Frontal cortex (tissue), 4 donors: Measurements from ENCODE around the gene HRH1. TPM values are rescaled to one million over a fixed set of nuclear protein-coding genes. Genes with fewer than 3 reads are reported as not detected.
"Not testable (repeated sequence)": the region's sequence is repeated elsewhere in the genome, so short reads cannot be mapped to it uniquely, and the experiment has no call there.

Source experiments
- DNase-seq, 2 donors: peaks; one replicate each; pipeline ENCODE4 v3.0.0; 2012; ENCODE audit warnings: low spot score in 2 of 2
- FAIRE-seq: peaks from 2 replicates; lab custom pipeline; 2012; peaks lifted over from hg19 to GRCh38; lab: Jason Lieb, UNC
- total RNA-seq: library from RNA; depleted of rRNA; stranded (reverse); fragments of >200 nt; gene quantifications from one replicate; pipeline ENCODE4 v1.2.3, GENCODE V29; 2014
- donor health status: control.
- donor health status: control.
- donor health status: control.

HRH1 gene
- total RNA-seq, 1 donor from 2014 or later = 2.0 TPM

GRCh38 chr3:11230125-11230524, 75.8 kb downstream of the HRH1 start:
- DNase-seq = no peak
- no peak for FAIRE-seq

DNA sequence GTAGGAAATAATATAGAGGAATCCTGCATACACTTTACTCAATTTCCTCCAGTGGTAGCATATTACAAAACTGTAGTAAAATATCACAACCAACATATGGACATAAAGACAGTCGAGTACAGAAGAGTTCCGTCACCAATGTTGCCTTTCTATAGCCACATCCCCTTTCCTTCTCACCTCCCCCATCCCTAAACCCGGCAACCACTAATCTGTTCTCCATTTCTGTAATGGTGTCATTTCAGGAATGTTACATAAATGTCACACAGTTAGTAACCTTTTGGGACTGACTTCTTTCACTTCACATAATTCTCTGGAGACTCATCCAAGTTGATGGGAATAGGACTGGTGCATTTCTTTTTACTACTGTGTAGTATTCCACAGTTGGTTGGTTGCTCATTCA, 76.5 kb downstream of the HRH1 start:
- DNase-seq = no peak
- no peak for FAIRE-seq

- DNase-seq (no peak), FAIRE-seq (no peak)
Measured at GRCh38 chr3:11235385-11235784, 81.1 kb downstream of the HRH1 start.

DNA sequence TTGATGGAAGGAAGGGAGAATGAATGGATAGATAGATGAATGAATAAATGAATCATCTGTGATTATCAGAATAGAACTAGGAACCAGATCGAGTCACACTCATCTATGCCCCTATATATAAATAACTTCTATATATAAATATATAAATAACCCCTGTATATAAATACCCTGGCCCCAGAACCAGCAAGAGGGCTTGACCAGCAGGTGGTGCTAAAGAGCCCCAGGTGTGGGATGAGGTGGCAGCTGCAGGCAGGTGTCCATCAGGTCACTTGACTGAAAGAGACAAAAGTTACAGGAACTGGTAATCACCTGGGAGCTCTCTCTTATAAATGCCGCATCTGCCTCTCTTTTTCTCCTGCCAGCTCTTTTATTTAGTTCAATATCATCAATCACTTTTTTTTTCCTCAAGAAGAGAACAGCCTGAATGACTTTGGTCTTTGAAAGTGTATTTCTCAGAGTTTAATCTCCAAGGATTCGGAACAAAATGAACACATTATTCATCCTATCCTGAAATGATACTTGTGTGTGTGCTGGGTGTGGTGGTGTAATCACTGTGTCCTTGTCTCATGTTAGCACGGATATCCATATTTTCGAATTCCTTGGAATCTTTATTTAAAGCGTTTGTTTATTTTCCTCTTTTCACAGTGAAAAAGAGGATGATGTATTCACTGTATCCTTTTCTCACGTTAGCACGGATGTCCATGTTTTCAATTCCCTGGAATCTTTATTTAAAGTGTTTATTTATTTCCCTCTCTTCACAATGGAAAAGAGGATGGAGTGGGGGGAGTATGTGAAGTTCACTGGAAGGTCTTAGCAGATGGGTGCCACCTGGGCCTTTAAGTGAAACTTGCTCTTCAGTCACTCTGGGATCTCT, 82.5 kb downstream of the HRH1 start:
- FAIRE-seq (no peak), DNase-seq (no peak)

DNA sequence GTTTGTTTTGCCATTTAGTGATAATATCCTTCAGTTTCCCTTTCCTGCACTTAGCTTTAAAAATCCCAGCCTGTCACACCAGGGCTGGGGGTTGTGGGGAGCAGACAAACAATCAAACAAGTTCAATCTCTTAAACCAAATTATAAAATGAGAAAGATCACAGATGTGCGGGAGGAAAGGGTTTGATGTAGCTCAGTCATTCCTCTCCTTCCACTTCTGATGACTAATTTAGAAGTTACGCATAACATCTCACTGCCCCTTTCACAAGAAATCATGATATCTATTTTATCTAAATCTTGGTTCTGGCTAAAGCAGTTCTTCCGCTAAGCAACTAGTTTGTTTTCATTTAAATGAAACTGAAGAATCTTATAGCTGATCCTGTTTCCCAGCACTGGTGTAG, 83.8 kb downstream of the HRH1 start:
- DNase-seq = no peak
- FAIRE-seq = no peak

GRCh38 chr3:11238880-11239279, 84.6 kb downstream of the HRH1 start:
- FAIRE-seq (no peak), DNase-seq (no peak)

DNA sequence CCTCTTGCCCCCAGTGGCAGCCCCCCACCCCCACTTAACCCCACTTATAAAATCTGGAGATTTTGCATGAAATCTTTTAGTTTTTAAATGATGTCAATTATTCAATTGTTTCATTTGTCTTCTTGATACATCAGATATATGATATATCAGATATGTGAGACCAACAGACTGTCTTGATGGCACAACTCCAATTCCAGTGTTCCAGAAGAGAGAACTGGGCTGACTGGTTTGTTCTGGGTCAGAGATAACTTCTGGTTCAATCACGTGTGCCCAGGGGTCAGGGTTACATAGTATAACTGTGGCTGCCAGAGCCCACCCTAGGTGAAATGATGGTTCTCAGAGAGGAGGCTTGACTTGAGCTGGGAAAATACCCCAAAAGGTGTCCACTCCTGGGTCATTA, 85.5 kb downstream of the HRH1 start:
- DNase-seq (no peak), FAIRE-seq (no peak)

GRCh38 chr3:11240496-11240895, 86.2 kb downstream of the HRH1 start:
- FAIRE-seq = no peak
- no peak for DNase-seq

- FAIRE-seq = no peak
- DNase-seq = no peak
Measured at GRCh38 chr3:11244121-11244677, 89.9 kb downstream of the HRH1 start.

GRCh38 chr3:11245276-11245675, 91.0 kb downstream of the HRH1 start:
- DNase-seq (no peak), FAIRE-seq (no peak)

DNA sequence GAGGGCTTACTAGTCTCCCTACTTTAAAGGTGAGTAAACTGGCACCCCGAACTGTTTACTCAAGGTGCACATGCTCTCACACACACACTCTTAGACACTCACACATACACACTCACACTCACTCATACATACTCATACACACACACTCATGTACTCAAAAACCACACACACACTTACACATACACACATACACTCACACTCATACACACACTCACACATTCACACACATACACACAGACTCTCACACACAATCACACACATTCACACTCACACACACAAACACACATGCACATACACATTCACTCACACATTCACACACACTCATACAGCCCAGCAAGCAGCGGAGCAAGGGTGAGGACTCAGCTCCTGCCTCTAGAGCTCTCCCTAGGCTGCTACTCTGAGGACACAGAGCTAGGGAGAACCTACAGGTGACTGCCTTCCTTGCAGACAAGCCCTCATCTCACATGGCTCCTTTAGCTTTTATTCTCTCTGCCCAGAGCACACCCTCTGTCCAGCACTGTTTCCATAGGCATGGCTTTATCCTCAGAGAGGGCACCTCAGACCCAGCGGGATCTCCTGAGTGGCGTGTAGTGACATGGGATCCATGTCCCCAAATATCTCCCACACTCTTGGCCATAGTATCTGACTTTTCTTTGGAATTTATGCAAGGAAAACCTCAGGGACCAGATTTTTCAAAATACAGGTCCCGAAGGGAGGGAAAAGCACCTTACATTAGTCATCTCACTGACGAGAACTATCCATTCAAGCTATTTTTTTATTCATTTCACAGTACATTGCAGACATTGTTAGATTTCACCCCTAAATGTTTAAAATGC, 91.8 kb downstream of the HRH1 start:
- no peak for DNase-seq
- no peak for FAIRE-seq

GRCh38 chr3:11246663-11246970, 92.3 kb downstream of the HRH1 start:
- FAIRE-seq (no peak), DNase-seq (no peak)

DNA sequence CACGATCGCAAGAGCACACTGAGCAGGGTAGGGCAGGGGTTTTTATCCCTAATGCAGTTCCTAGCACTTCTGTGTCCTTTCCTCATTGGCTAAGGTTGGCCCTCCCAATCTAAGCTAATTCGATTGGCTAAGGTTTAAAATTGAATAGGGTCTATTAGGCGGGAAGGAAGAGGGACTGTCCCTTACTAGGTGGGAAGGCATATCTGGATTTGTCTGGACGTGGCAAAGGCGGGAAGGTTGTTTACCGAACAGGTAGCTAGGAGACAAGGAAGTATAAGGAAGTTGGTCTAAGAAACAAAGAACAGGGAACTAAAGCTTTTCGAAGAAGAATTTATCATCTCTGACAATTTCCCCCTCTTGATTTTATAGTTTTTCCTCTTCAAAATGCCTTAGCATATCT, 93.1 kb downstream of the HRH1 start:
- FAIRE-seq (no peak), DNase-seq (no peak)

- DNase-seq = no peak
- no peak for FAIRE-seq
Measured at GRCh38 chr3:11248596-11248995, 94.3 kb downstream of the HRH1 start.

- DNase-seq (no peak), FAIRE-seq (no peak)
Measured at GRCh38 chr3:11250902-11251806, 96.9 kb downstream of the HRH1 start.

- DNase-seq (no peak), FAIRE-seq (no peak)
Measured at GRCh38 chr3:11251807-11252176, 97.5 kb downstream of the HRH1 start.

- FAIRE-seq = no peak
- no peak for DNase-seq
Measured at GRCh38 chr3:11254876-11255275, 100.6 kb downstream of the HRH1 start.

DNA sequence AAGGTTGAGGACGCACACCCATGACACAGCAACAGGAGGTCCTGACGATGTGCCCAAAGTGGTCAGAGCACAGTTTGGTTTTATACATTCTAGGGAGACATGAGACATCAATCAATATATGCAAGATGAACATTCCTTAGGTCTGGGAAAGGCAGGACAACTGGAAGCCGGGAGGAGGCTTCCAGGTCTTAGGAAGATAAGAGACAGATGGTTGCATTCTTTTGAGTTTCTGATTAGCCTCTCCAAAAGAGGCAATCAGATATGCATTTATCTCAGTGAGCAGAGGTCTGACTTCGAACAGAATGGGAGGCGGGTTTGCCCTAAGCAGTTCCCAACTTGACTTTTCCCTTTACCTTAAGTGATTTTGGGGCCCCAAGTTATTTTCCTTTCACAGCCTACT, 101.2 kb downstream of the HRH1 start:
- not testable (repeated sequence) for FAIRE-seq, DNase-seq

- no peak for DNase-seq
Measured at GRCh38 chr3:11258958-11259357, 104.7 kb downstream of the HRH1 start.

GRCh38 chr3:11260460-11260859, 106.2 kb downstream of the HRH1 start:
- FAIRE-seq (no peak), DNase-seq (no peak)

More at GRCh38 chr3:11258958-11259357, 104.7 kb downstream of the HRH1 start:
- no peak for FAIRE-seq
